ENCODE results near the gene ECI1.

ECI1 gene

GRCh38 chr16:2251296-2252111 is at the start of gene ECI1:
Gene ECI1, minus strand, starts transcription at chr16:2251587. Its CDS starts 21 bp downstream, at chr16:2251566.
- POLR2A ChIA-PET: interaction anchor here (0.5 to 1.9 kb wide), 7 partner anchors 9 to 287 kb away, joined by 3 to 8 read pairs (median 6); partner anchors contain the start of genes RPS2 and TRAF7
- TF ChIP-seq, protein P1, sequence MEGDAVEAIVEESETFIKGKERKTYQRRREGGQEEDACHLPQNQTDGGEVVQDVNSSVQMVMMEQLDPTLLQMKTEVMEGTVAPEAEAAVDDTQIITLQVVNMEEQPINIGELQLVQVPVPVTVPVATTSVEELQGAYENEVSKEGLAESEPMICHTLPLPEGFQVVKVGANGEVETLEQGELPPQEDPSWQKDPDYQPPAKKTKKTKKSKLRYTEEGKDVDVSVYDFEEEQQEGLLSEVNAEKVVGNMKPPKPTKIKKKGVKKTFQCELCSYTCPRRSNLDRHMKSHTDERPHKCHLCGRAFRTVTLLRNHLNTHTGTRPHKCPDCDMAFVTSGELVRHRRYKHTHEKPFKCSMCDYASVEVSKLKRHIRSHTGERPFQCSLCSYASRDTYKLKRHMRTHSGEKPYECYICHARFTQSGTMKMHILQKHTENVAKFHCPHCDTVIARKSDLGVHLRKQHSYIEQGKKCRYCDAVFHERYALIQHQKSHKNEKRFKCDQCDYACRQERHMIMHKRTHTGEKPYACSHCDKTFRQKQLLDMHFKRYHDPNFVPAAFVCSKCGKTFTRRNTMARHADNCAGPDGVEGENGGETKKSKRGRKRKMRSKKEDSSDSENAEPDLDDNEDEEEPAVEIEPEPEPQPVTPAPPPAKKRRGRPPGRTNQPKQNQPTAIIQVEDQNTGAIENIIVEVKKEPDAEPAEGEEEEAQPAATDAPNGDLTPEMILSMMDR (IDR thresholded peaks at IDR 0.05; ENCODE audit: control extremely low read depth, extremely low read depth, low read depth, missing control alignments): peak; percentile 64
- CTCF ChIA-PET: interaction anchor here (0.6 to 3.1 kb wide), 25 partner anchors 11 to 250 kb away, joined by 3 to 33 read pairs (median 4); partner anchors contain the start of gene RNPS1

GRCh38 chr16:2299915-2300192 is 48.5 kb upstream of the ECI1 start:
- ChIA-PET POLR2A (no interaction called here), CTCF (no interaction called here)
- TF ChIP-seq, protein P1 (IDR thresholded peaks at IDR 0.05; ENCODE audit: control extremely low read depth, extremely low read depth, low read depth, missing control alignments): no peak

More at GRCh38 chr16:2251296-2252111, at the start of gene ECI1:
- peak; percentile 100 for DNase-seq (ENCODE audit: extremely low spot score)

GRCh38 chr16:2299121-2299914 is 47.9 kb upstream of the ECI1 start:
- POLR2A ChIA-PET: no interaction called here

More at GRCh38 chr16:2299915-2300192, 48.5 kb upstream of the ECI1 start:
- DNase-seq (ENCODE audit: extremely low spot score): no peak

GRCh38 chr16:2298621-2299020 is 47.2 kb upstream of the ECI1 start:
- DNase-seq (ENCODE audit: extremely low spot score): no peak
- ChIA-PET CTCF (interaction anchor here (1.1 to 3.3 kb wide), 3 partner anchors 28 to 203 kb away, joined by 3 to 10 read pairs (median 5); no protein-coding TSS in a partner anchor), POLR2A (no interaction called here)
- TF ChIP-seq, protein P1 (IDR thresholded peaks at IDR 0.05; ENCODE audit: control extremely low read depth, extremely low read depth, low read depth, missing control alignments): no peak

More at GRCh38 chr16:2299121-2299914, 47.9 kb upstream of the ECI1 start:
- DNase-seq (ENCODE audit: extremely low spot score): no peak
- CTCF ChIA-PET: interaction anchor here (1.1 to 3.3 kb wide), 3 partner anchors 29 to 202 kb away, joined by 3 to 10 read pairs (median 5); no protein-coding TSS in a partner anchor
- TF ChIP-seq, protein P1 (IDR thresholded peaks at IDR 0.05; ENCODE audit: control extremely low read depth, extremely low read depth, low read depth, missing control alignments): no peak

GRCh38 chr16:2297506-2297860 is 46.1 kb upstream of the ECI1 start:
- TF ChIP-seq, protein P1 (IDR thresholded peaks at IDR 0.05; ENCODE audit: control extremely low read depth, extremely low read depth, low read depth, missing control alignments): no peak
- ChIA-PET POLR2A (no interaction called here), CTCF (interaction anchor here (0.7 to 3.3 kb wide), 8 partner anchors 20 to 204 kb away, joined by 3 to 10 read pairs (median 4); no protein-coding TSS in a partner anchor)
- DNase-seq (ENCODE audit: extremely low spot score): no peak
